ENCODE data around the gene DENND2A. TPM values are rescaled to one million over a fixed set of nuclear protein-coding genes. Genes with fewer than 3 reads are reported as not detected.
"Not testable (repeated sequence)": the region's sequence is repeated elsewhere in the genome, so short reads cannot be mapped to it uniquely, and the experiment has no call there.

Gene DENND2A
- 0.02 and 0.09 TPM in 2 replicates for total RNA-seq (2014; rRNA removed; shearing (Covaris generic))
- polyA plus RNA-seq (2014; cell fraction: nucleus; rRNA removed): 0.74 TPM in 1 of 2 replicates, not detected in the other

GRCh38 chr7:140640727-140641523 is at the start of gene DENND2A:
Gene DENND2A, minus strand, starts transcription at chr7:140640813. Its CDS starts 38,416 bp downstream, at chr7:140602397.
- DNase-seq (ENCODE audit: extremely low read depth, low read depth): no peak

- no peak for DNase-seq (ENCODE audit: extremely low read depth, low read depth)
Measured at GRCh38 chr7:140689199-140690152, 48.9 kb upstream of the DENND2A start.

- no peak for DNase-seq (ENCODE audit: extremely low read depth, low read depth)
Measured at GRCh38 chr7:140688341-140688740, 47.7 kb upstream of the DENND2A start.

- no peak for DNase-seq (ENCODE audit: extremely low read depth, low read depth)
Measured at GRCh38 chr7:140686921-140687320, 46.3 kb upstream of the DENND2A start.

GRCh38 chr7:140685407-140686087 is 44.9 kb upstream of the DENND2A start:
- DNase-seq (ENCODE audit: extremely low read depth, low read depth): no peak

GRCh38 chr7:140684066-140684950 is 43.7 kb upstream of the DENND2A start:
- DNase-seq (ENCODE audit: extremely low read depth, low read depth): no peak

GRCh38 chr7:140683657-140684056 is 43.0 kb upstream of the DENND2A start:
- no peak for DNase-seq (ENCODE audit: extremely low read depth, low read depth)

- DNase-seq (ENCODE audit: extremely low read depth, low read depth): no peak
Measured at GRCh38 chr7:140681766-140682165, 41.2 kb upstream of the DENND2A start.

GRCh38 chr7:140680886-140681285 is 40.3 kb upstream of the DENND2A start:
- DNase-seq (ENCODE audit: extremely low read depth, low read depth): no peak

- no peak for DNase-seq (ENCODE audit: extremely low read depth, low read depth)
Measured at GRCh38 chr7:140679186-140679585, 38.6 kb upstream of the DENND2A start.

- no peak for DNase-seq (ENCODE audit: extremely low read depth, low read depth)
Measured at GRCh38 chr7:140678816-140679130, 38.2 kb upstream of the DENND2A start.

- DNase-seq (ENCODE audit: extremely low read depth, low read depth): no peak
Measured at GRCh38 chr7:140678081-140678815, 37.6 kb upstream of the DENND2A start.

GRCh38 chr7:140677496-140677895 is 36.9 kb upstream of the DENND2A start:
- no peak for DNase-seq (ENCODE audit: extremely low read depth, low read depth)

GRCh38 chr7:140676956-140677355 is 36.3 kb upstream of the DENND2A start:
- not testable (repeated sequence) for DNase-seq (ENCODE audit: extremely low read depth, low read depth)

GRCh38 chr7:140676306-140676705 is 35.7 kb upstream of the DENND2A start:
- DNase-seq (ENCODE audit: extremely low read depth, low read depth): no peak

- no peak for DNase-seq (ENCODE audit: extremely low read depth, low read depth)
Measured at GRCh38 chr7:140675726-140676125, 35.1 kb upstream of the DENND2A start.

- no peak for DNase-seq (ENCODE audit: extremely low read depth, low read depth)
Measured at GRCh38 chr7:140674899-140675701, 34.5 kb upstream of the DENND2A start.

- no peak for DNase-seq (ENCODE audit: extremely low read depth, low read depth)
Measured at GRCh38 chr7:140674356-140674800, 33.8 kb upstream of the DENND2A start.

Data from NCI-H460 (cell line).